HepG2 (cell line): Measurements from ENCODE around the gene MYRIP. TPM values are rescaled to one million over a fixed set of nuclear protein-coding genes. Genes with fewer than 3 reads are reported as not detected.

Source experiments
- ATAC-seq: fragments of 200-7000 bp; cut with Tn5 transposase; 3 replicates; pipeline ENCODE4 v1.9.1; 2020; ENCODE audit warnings: mild to moderate bottlenecking, moderate library complexity
- BruUV-seq: library from RNA; stranded (reverse); fragments of 400-500 nt; replicated peaks from 2 replicates; lab custom pipeline; 2021; lab: Mats Ljungman, UMichigan
- CTCF ChIA-PET: fragments of 300-600 bp; formaldehyde crosslinking; extraction: SDS; loops from one replicate; lab custom pipeline; 2021; ENCODE audit warnings: low total read pairs, inconsistent platforms, low intra/inter-chr PET ratio; lab: Yijun Ruan, JAX
- POLR2A ChIA-PET: fragments of 350-600 bp; sonication (Branson Sonifier 250); formaldehyde crosslinking; loops from one replicate; lab custom pipeline; 2020; ENCODE audit warnings: antibody characterized with exemption, inconsistent platforms; lab: Yijun Ruan, JAX
- DNase-seq: peaks from one replicate; pipeline ENCODE4 v3.0.0-alpha.2; 2015; ENCODE audit warnings: low spot score
- FAIRE-seq: peaks from 3 replicates; lab custom pipeline; 2011; peaks lifted over from hg19 to GRCh38; lab: Jason Lieb, UNC
- H2AFZ ChIP-seq: one replicate; pipeline ENCODE4 v1.6.1; 2011; ENCODE audit warnings: low read length, inconsistent platforms
- H3K27ac ChIP-seq: fragments of 300-600 bp; 3 replicates; pipeline ENCODE4 v1.8.0; 2011; ENCODE audit warnings: mixed run types, mild to moderate bottlenecking, mixed read lengths, low read length, inconsistent platforms; ENCODE audit not compliant: insufficient read depth; ENCODE audit errors: extremely low read length
- H3K27me3 ChIP-seq, 2 experiments: fragments of 200-600 bp in 1 of 2; 2 replicates in 1 of 2; 3 replicates in 1 of 2; pipeline versions ENCODE4 v1.6.0 to v1.8.0; 2011; ENCODE audit warnings: low read length in 2 of 2, mild to moderate bottlenecking in 2 of 2, moderate library complexity in 2 of 2, inconsistent platforms in 1 of 2; ENCODE audit not compliant: insufficient read depth in 2 of 2, control insufficient read depth in 1 of 2
- H3K36me3 ChIP-seq, 2 experiments: fragments of 200-600 bp in 1 of 2; replicated peaks in 1 of 2; 2 replicates in 1 of 2; 3 replicates in 1 of 2; pipeline versions ENCODE4 v1.5.1 to v1.8.0; 2011; ENCODE audit warnings: low read length in 2 of 2, inconsistent platforms in 1 of 2; ENCODE audit not compliant: insufficient read depth in 2 of 2, control insufficient read depth in 1 of 2
- H3K4me1 ChIP-seq: 2 replicates; pipeline ENCODE4 v1.5.1; 2012; ENCODE audit warnings: low read length, inconsistent platforms; ENCODE audit not compliant: insufficient read depth
- H3K4me2 ChIP-seq: 2 replicates; pipeline ENCODE4 v1.6.0; 2011; ENCODE audit warnings: low read depth, low read length, inconsistent platforms
- H3K4me3 ChIP-seq, 3 experiments: fragments of 200-600 bp in 1 of 3; sonication (generic), shearing (Covaris generic) in 1 of 3; replicated peaks in 1 of 3; 2 replicates each; pipeline ENCODE4 v1.5.1; 2011 to 2016; ENCODE audit warnings: low read length in 3 of 3, inconsistent platforms in 2 of 3, low read depth in 2 of 3, mild to moderate bottlenecking in 2 of 3, control low read depth in 1 of 3, mixed read lengths in 1 of 3; ENCODE audit not compliant: insufficient read depth in 1 of 3
- H3K79me2 ChIP-seq: one replicate; pipeline ENCODE4 v1.6.1; 2011; ENCODE audit warnings: low read length, inconsistent platforms; ENCODE audit not compliant: insufficient read depth
- H3K9ac ChIP-seq: 2 replicates; pipeline ENCODE4 v1.6.0; 2011; ENCODE audit warnings: mild to moderate bottlenecking, low read depth, low read length, inconsistent platforms; ENCODE audit not compliant: insufficient read depth
- H3K9me3 ChIP-seq: 2 replicates; pipeline ENCODE4 v1.5.1; 2012; ENCODE audit warnings: mild to moderate bottlenecking, low read length
- H4K20me1 ChIP-seq: 2 replicates; pipeline ENCODE4 v1.6.0; 2011; ENCODE audit warnings: inconsistent platforms, mild to moderate bottlenecking, low read length, moderate library complexity; ENCODE audit not compliant: insufficient read depth
- ARNTL ChIP-seq: sonication (generic); formaldehyde crosslinking; IDR thresholded peaks from 2 replicates; pipeline ENCODE4 v1.4.0; 2020; ENCODE audit warnings: mild to moderate bottlenecking, missing genetic modification reagents
- ATM ChIP-seq: fragments of 450-650 bp; IDR thresholded peaks from 2 replicates; pipeline ENCODE4 v1.7.1; 2017; ENCODE audit warnings: mild to moderate bottlenecking, borderline replicate concordance
- CAMTA2 ChIP-seq: sonication (generic); formaldehyde crosslinking; IDR thresholded peaks from 2 replicates; pipeline ENCODE4 v1.4.0; 2020; ENCODE audit warnings: mild to moderate bottlenecking, missing genetic modification reagents, borderline replicate concordance
- HHEX ChIP-seq: IDR thresholded peaks from 2 replicates; pipeline ENCODE4 v1.6.1; 2016; ENCODE audit warnings: control low read depth
- MIXL1 ChIP-seq: IDR thresholded peaks from 2 replicates; pipeline ENCODE4 v1.6.1; 2016
- NFYC ChIP-seq: IDR thresholded peaks from 2 replicates; pipeline ENCODE4 v1.6.1; 2016; ENCODE audit warnings: missing genetic modification reagents, missing compliant biosample characterization
- SMYD3 ChIP-seq: sonication (generic); formaldehyde crosslinking; IDR thresholded peaks from 2 replicates; pipeline ENCODE4 v1.8.1; 2023; ENCODE audit warnings: mild to moderate bottlenecking, missing genetic modification reagents
- SRSF9 ChIP-seq: fragments of 200-400 bp; formaldehyde crosslinking; IDR thresholded peaks from 2 replicates; pipeline ENCODE4 v1.6.1; 2018; ENCODE audit warnings: borderline replicate concordance, mild to moderate bottlenecking, low read depth, low read length; ENCODE audit not compliant: insufficient read depth, poor library complexity, severe bottlenecking
- ZBTB25 ChIP-seq: IDR thresholded peaks from 2 replicates; pipeline ENCODE4 v1.6.1; 2018; ENCODE audit warnings: missing genetic modification reagents
- ZBTB8A ChIP-seq: sonication (generic); formaldehyde crosslinking; IDR thresholded peaks from 2 replicates; pipeline ENCODE4 v1.4.0; 2020; ENCODE audit warnings: mild to moderate bottlenecking, low read depth, missing genetic modification reagents, borderline replicate concordance
- ZNF512B ChIP-seq: sonication (generic); formaldehyde crosslinking; IDR thresholded peaks from 2 replicates; pipeline ENCODE4 v1.5.1; 2020; ENCODE audit warnings: missing genetic modification reagents, mild to moderate bottlenecking, borderline replicate concordance
- ZNF543 ChIP-seq: sonication (generic); formaldehyde crosslinking; IDR thresholded peaks from 2 replicates; pipeline ENCODE4 v1.4.0; 2020; ENCODE audit warnings: mild to moderate bottlenecking, missing genetic modification reagents
- ZNF746 ChIP-seq: sonication (generic); formaldehyde crosslinking; IDR thresholded peaks from 2 replicates; pipeline ENCODE4 v1.8.0; 2022; ENCODE audit warnings: mild to moderate bottlenecking, missing genetic modification reagents
- WGBS: methylation state at CpG from one replicate; pipeline ENCODE4 v1.1.6; 2017; ENCODE audit warnings: low lambda C conversion rate; 5-methylcytosine and 5-hydroxymethylcytosine counted together
- in situ Hi-C: cut with HindIII; loops from 2 replicates; pipeline ENCODE4 v1.10.0; 2017; ENCODE audit warnings: low pct_unique_long_range_greater_than_20kb; ENCODE audit not compliant: extremely low pct_ligation_motif_present
- intact Hi-C: fragments of 100-400 bp; cut with micrococcal nuclease; formaldehyde crosslinking; loops from one replicate; pipeline ENCODE4 v1.10.0; 2022; ENCODE audit not compliant: unreplicated experiment
- polyA plus RNA-seq, 8 experiments: library from polyadenylated mRNA; depleted of rRNA in 3 of 8; stranded (reverse) in 7 of 8; unstranded in 1 of 8; fragments of >200 nt; fragmentation: Illumina TruSeq in 4 of 8; extraction: Trizol in 4 of 8; gene quantifications; 2 replicates each; pipeline versions ENCODE4 v1.2.1 to v1.2.3, GENCODE V29; 2011 to 2016; ENCODE audit warnings: low read depth in 4 of 8, missing spikeins in 1 of 8, mixed read lengths in 1 of 8; ENCODE audit not compliant: insufficient read depth in 1 of 8
- total RNA-seq, 5 experiments: library from RNA; depleted of rRNA; stranded (reverse); fragments of >200 nt; fragmentation: Illumina TruSeq; extraction: Trizol; gene quantifications; 2 replicates each; pipeline ENCODE4 v1.2.3, GENCODE V29; 2016; ENCODE audit warnings: low read depth in 1 of 5
- TF ChIP-seq, protein P1 (sequence below): sonication (generic); formaldehyde crosslinking; IDR thresholded peaks from 2 replicates; pipeline ENCODE4 v1.8.0; 2023; ENCODE audit warnings: mild to moderate bottlenecking, missing genetic modification reagents
- TF ChIP-seq, protein P2 (sequence below): IDR thresholded peaks from 2 replicates; pipeline ENCODE4 v1.6.1; 2016; ENCODE audit warnings: missing genetic modification reagents, missing compliant biosample characterization
- TF ChIP-seq, protein P3 (sequence below): sonication (generic); formaldehyde crosslinking; IDR thresholded peaks from 2 replicates; pipeline ENCODE4 v1.8.1; 2023; ENCODE audit warnings: mild to moderate bottlenecking, moderate library complexity, missing genetic modification reagents

Gene MYRIP
- total and polyA plus RNA-seq, 2 of the 13 experiments (the other 11 are each of a cell fraction or from before 2014, with no cell fraction given) = 0.64 to 0.84 TPM

DNA sequence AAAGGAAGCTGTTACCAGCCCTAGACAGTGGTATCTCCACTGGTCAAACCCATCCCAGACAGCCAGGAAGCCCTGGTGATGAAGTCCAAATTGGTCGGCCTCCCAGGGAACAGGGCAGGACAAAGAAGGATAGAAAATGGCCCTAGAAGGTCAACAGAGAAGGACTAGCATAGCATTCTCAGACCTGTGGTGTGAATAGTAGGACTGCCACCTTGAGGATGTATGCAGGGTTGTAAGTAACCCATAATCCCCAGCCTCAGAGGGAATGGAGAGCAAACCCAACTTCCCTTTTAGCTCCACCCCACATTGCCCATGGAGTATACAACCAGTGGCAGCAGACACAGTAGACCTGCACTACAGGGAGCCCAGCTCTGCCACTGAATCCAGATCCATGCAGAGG lies 431.5 kb downstream of the MYRIP start:
- Histone ChIP-seq H4K20me1 (no peaks in the 10 kb centered on the region), H3K9ac (no peak overlapping the region), H3K27me3 (no peaks in the 10 kb centered on the region), H3K4me2 (no peak overlapping the region), H3K27ac (no peak overlapping the region), H3K36me3 (no peaks in the 10 kb centered on the region), H3K79me2 (no peaks in the 10 kb centered on the region), H3K4me3 (no peak overlapping the region), H2AFZ (no peak overlapping the region), H3K9me3 (no peaks in the 10 kb centered on the region), H3K4me1 (no peaks in the 10 kb centered on the region)
- ATAC-seq (no peak), DNase-seq (no peak), FAIRE-seq (no peak)
- WGBS = 100% methylated on average over 1 of the region's 1 CpG
- BruUV-seq = no TSS peak
- TF ChIP-seq HHEX (CRISPR knock-in tag) (no peak), CAMTA2 (CRISPR knock-in tag) (no peak), ZNF746 (CRISPR knock-in tag) (no peak), SMYD3 (no peak), ZBTB25 (CRISPR knock-in tag) (no peak), ARNTL (CRISPR knock-in tag) (no peak), SRSF9 (no peak), ZBTB8A (CRISPR knock-in tag) (no peak), MIXL1 (no peak), ATM (no peak), ZNF512B (CRISPR knock-in tag) (no peak), ZNF543 (CRISPR knock-in tag) (no peak), NFYC (CRISPR knock-in tag) (no peak)
- TF ChIP-seq, protein P1, sequence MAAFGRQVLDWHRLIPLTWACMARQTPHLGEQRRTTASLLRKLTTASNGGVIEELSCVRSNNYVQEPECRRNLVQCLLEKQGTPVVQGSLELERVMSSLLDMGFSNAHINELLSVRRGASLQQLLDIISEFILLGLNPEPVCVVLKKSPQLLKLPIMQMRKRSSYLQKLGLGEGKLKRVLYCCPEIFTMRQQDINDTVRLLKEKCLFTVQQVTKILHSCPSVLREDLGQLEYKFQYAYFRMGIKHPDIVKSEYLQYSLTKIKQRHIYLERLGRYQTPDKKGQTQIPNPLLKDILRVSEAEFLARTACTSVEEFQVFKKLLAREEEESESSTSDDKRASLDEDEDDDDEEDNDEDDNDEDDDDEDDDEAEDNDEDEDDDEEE (CRISPR knock-in tag) = no peak
- TF ChIP-seq, protein P2, sequence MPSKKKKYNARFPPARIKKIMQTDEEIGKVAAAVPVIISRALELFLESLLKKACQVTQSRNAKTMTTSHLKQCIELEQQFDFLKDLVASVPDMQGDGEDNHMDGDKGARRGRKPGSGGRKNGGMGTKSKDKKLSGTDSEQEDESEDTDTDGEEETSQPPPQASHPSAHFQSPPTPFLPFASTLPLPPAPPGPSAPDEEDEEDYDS = no peak
- TF ChIP-seq, protein P3, sequence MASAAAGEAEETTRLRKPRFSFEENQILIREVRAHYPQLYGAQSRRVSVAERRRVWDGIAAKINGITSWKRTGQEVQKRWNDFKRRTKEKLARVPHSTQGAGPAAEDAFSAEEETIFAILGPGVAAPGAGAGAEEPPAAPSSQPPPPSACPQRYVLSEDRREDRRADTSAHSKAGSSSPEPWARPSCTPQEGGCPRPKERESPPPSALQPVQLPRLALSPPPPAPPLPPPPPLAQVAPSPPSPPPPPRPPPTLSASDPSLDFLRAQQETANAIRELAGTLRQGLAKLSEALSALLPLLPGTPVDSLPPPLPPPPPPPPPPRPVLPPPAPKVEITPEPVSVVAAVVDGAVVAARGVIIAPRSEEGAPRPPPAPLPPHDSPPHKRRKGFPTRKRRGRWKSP (CRISPR knock-in tag) = no peak
- ChIA-PET POLR2A (no interaction called here), CTCF (no interaction called here)
- intact Hi-C loops (no loop called here), in situ Hi-C loops (no loop called here)
